Ovary (tissue), 3 donors: ENCODE measurements around the gene PYM1.

Experiments used
- CTCF ChIP-seq, 3 donors: fragments of 450-650 bp in 2 of 3; fragments of 200-600 bp in 1 of 3; IDR thresholded peaks; one replicate each; pipeline versions ENCODE4 v1.5.1 to v1.8.0; 2016 to 2022; ENCODE audit warnings: antibody characterized with exemption in 3 of 3, mild to moderate bottlenecking in 1 of 3
- EP300 ChIP-seq: sonication (generic); formaldehyde crosslinking; IDR thresholded peaks from one replicate; pipeline ENCODE4 v1.6.1; 2017; ENCODE audit warnings: antibody characterized with exemption
- donor health status: DM: no; HTN: no; CAD: no.

DNA sequence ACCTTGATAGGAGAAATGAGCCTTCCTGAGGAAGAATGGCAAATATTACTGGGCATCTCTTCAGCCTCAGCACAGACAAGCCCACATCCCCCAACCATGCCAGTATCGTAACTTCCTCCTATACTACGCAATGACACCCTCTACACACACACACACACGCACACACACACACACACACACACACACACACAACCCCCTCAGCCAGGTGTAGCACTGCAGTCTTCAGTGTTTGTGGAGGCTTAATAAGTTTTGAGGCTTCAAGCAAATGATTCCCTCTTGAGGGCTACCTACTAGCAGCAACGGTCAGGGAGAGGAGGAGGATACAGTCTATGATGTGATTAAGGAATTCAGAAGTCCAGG lies 4.8 kb upstream of the PYM1 start:
- TF ChIP-seq CTCF (IDR thresholded peaks at IDR 0.05) (no peak), EP300 (no peak)
